ENCODE data around the gene CDH24. TPM values are rescaled to one million over a fixed set of nuclear protein-coding genes. Genes with fewer than 3 reads are reported as not detected.

The CDH24 gene
- total RNA-seq, 4 donors from 2014 or later = 1.6 to 4.9 (median 1.8) TPM

- TF ChIP-seq CTCF (IDR thresholded peaks at IDR 0.05) = no peak
- ATAC-seq (ENCODE audit: low FRiP score) (no peak), DNase-seq (ENCODE audit: low spot score) (no peak)
Measured at GRCh38 chr14:23069413-23069806, 12.1 kb upstream of the CDH24 start.

GRCh38 chr14:23068789-23069412 lies 11.6 kb upstream of the CDH24 start:
- DNase-seq (ENCODE audit: low spot score) = peak; percentile 58
- peak in 2 of 3 donors; percentile 68 to 89 for TF ChIP-seq CTCF (IDR thresholded peaks at IDR 0.05)

GRCh38 chr14:23067847-23068788 lies 10.8 kb upstream of the CDH24 start:
- ATAC-seq (ENCODE audit: low FRiP score) (no peak), DNase-seq (ENCODE audit: low spot score) (no peak)
- no peak for TF ChIP-seq CTCF (IDR thresholded peaks at IDR 0.05)

More at GRCh38 chr14:23068789-23069412, 11.6 kb upstream of the CDH24 start:
- ATAC-seq (ENCODE audit: low FRiP score) = peak; percentile 85

- ATAC-seq (ENCODE audit: low FRiP score) (no peak), DNase-seq (ENCODE audit: low spot score) (no peak)
- no peak for TF ChIP-seq CTCF (IDR thresholded peaks at IDR 0.05)
Measured at GRCh38 chr14:23066855-23067744, 9.8 kb upstream of the CDH24 start.

- ATAC-seq (ENCODE audit: low FRiP score) (no peak), DNase-seq (ENCODE audit: low spot score) (no peak)
- TF ChIP-seq CTCF (IDR thresholded peaks at IDR 0.05) = no peak
Measured at GRCh38 chr14:23066368-23066767, 9.0 kb upstream of the CDH24 start.

- DNase-seq (ENCODE audit: low spot score) (no peak), ATAC-seq (ENCODE audit: low FRiP score) (no peak)
- TF ChIP-seq CTCF (IDR thresholded peaks at IDR 0.05) = no peak
Measured at GRCh38 chr14:23063601-23064000, 6.3 kb upstream of the CDH24 start.

Data from omental fat pad (tissue), 4 donors.